Astrocyte (in vitro differentiated cells and primary cell): ENCODE data around the gene TMSB10.

ENCODE experiments used
- EZH2 ChIP-seq: IDR thresholded peaks from 2 replicates; pipeline ENCODE4 v1.6.1; 2012; ENCODE audit warnings: mild to moderate bottlenecking, low read length, inconsistent platforms; ENCODE audit not compliant: insufficient read depth
- TF ChIP-seq, protein P1 (sequence below): IDR thresholded peaks from 2 replicates; pipeline ENCODE4 v1.5.1; 2011; ENCODE audit warnings: low read depth, mild to moderate bottlenecking, inconsistent platforms, low read length, moderate library complexity; ENCODE audit not compliant: insufficient read depth

GRCh38 chr2:84861539-84861938, 43.9 kb upstream of the TMSB10 start:
- TF ChIP-seq, protein P1, sequence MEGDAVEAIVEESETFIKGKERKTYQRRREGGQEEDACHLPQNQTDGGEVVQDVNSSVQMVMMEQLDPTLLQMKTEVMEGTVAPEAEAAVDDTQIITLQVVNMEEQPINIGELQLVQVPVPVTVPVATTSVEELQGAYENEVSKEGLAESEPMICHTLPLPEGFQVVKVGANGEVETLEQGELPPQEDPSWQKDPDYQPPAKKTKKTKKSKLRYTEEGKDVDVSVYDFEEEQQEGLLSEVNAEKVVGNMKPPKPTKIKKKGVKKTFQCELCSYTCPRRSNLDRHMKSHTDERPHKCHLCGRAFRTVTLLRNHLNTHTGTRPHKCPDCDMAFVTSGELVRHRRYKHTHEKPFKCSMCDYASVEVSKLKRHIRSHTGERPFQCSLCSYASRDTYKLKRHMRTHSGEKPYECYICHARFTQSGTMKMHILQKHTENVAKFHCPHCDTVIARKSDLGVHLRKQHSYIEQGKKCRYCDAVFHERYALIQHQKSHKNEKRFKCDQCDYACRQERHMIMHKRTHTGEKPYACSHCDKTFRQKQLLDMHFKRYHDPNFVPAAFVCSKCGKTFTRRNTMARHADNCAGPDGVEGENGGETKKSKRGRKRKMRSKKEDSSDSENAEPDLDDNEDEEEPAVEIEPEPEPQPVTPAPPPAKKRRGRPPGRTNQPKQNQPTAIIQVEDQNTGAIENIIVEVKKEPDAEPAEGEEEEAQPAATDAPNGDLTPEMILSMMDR, result no peak
- no peak for TF ChIP-seq EZH2
